Gastroesophageal sphincter (tissue), 3 donors: ENCODE results near the gene PPP1R27.

Source experiments
- POLR2A ChIP-seq, 2 donors: fragments of 450-650 bp; IDR thresholded peaks; one replicate each; pipeline ENCODE4 v1.6.1; 2017; ENCODE audit warnings: antibody characterized with exemption in 2 of 2, mild to moderate bottlenecking in 2 of 2, moderate library complexity in 1 of 2
- TF ChIP-seq, protein P1 (sequence below), 4 experiments: fragments of 200-600 bp in 2 of 4; fragments of 450-650 bp in 2 of 4; sonication (generic) in 1 of 4; IDR thresholded peaks; one replicate each; pipeline ENCODE4 v1.5.1; 2017 to 2019; ENCODE audit warnings: antibody characterized with exemption in 4 of 4, mild to moderate bottlenecking in 2 of 4, moderate library complexity in 2 of 4

DNA sequence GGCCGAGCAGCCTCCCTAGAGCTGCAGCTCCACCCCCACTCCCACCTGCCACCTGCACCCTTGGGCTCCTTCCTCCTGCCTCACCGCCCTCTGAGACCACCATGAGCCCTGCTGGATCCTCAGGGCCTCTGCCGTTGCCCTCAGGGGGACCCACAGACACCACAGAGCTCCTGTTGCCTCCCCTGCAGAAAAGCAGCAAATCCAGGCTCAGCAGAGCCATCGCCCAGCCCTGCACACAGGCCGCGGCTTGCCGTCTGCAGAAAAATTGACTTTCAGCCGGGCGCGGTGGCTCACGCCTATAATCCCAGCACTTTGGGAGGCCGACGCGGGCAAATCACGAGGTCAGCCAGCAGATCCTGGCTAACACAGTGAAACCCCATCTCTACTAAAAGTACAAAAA lies 7.0 kb upstream of the PPP1R27 start:
- TF ChIP-seq, protein P1, sequence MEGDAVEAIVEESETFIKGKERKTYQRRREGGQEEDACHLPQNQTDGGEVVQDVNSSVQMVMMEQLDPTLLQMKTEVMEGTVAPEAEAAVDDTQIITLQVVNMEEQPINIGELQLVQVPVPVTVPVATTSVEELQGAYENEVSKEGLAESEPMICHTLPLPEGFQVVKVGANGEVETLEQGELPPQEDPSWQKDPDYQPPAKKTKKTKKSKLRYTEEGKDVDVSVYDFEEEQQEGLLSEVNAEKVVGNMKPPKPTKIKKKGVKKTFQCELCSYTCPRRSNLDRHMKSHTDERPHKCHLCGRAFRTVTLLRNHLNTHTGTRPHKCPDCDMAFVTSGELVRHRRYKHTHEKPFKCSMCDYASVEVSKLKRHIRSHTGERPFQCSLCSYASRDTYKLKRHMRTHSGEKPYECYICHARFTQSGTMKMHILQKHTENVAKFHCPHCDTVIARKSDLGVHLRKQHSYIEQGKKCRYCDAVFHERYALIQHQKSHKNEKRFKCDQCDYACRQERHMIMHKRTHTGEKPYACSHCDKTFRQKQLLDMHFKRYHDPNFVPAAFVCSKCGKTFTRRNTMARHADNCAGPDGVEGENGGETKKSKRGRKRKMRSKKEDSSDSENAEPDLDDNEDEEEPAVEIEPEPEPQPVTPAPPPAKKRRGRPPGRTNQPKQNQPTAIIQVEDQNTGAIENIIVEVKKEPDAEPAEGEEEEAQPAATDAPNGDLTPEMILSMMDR (IDR thresholded peaks at IDR 0.05): no peak
- no peak for TF ChIP-seq POLR2A (IDR thresholded peaks at IDR 0.05)
